HEK293 (cell line): ENCODE measurements around the gene R3HDML.
"Not testable (repeated sequence)": the region's sequence is repeated elsewhere in the genome, so short reads cannot be mapped to it uniquely, and the experiment has no call there.

ENCODE experiments used
- CTCF ChIA-PET: fragments of 350-600 bp; formaldehyde crosslinking; extraction: SDS; loops from one replicate; lab custom pipeline; 2021; ENCODE audit warnings: antibody characterized with exemption; lab: Yijun Ruan, JAX
- POLR2A ChIA-PET: fragments of 300-600 bp; formaldehyde crosslinking; extraction: SDS; loops from one replicate; lab custom pipeline; 2020; ENCODE audit warnings: antibody characterized with exemption, inconsistent platforms; lab: Yijun Ruan, JAX
- H3K27ac ChIP-seq: fragments of 200-500 bp; sonication (Bioruptor generic); 2 replicates; pipeline ENCODE4 v1.5.1; 2014; ENCODE audit warnings: low read depth, low read length, control low read depth, inconsistent platforms; ENCODE audit errors: extremely low read depth
- H3K36me3 ChIP-seq, 2 experiments: fragments of 200-500 bp in 1 of 2; sonication (Bioruptor generic) in 1 of 2; 1 replicate in 1 of 2; 2 replicates in 1 of 2; pipeline ENCODE4 v1.5.1; 2014 to 2017; ENCODE audit warnings: inconsistent platforms in 2 of 2, low read length in 2 of 2; ENCODE audit not compliant: control insufficient read depth in 2 of 2, insufficient read depth in 1 of 2
- H3K4me1 ChIP-seq: fragments of 200-500 bp; sonication (Bioruptor generic); 2 replicates; pipeline ENCODE4 v1.5.1; 2014; ENCODE audit warnings: mild to moderate bottlenecking, low read length, inconsistent platforms; ENCODE audit not compliant: control insufficient read depth, insufficient read depth
- H3K4me3 ChIP-seq: 2 replicates; pipeline ENCODE4 v1.5.1; 2011; ENCODE audit warnings: low read depth, mild to moderate bottlenecking, control low read depth, low read length, moderate library complexity
- H3K9me3 ChIP-seq: fragments of 200-500 bp; sonication (Bioruptor generic); 2 replicates; pipeline ENCODE4 v1.5.1; 2014; ENCODE audit warnings: low read depth, low read length, inconsistent platforms; ENCODE audit not compliant: control insufficient read depth, insufficient read depth
- ZIC2 ChIP-seq: fragments of 450-650 bp; formaldehyde crosslinking; IDR thresholded peaks from 2 replicates; pipeline ENCODE4 v1.5.1; 2016; ENCODE audit warnings: missing biosample characterization, missing genetic modification characterization
- ZNF292 ChIP-seq: fragments of 450-650 bp; formaldehyde crosslinking; IDR thresholded peaks from 2 replicates; pipeline ENCODE4 v1.5.1; 2016; ENCODE audit warnings: low read depth, missing biosample characterization, missing genetic modification characterization, borderline replicate concordance
- ZNF394 ChIP-seq: fragments of 450-650 bp; formaldehyde crosslinking; IDR thresholded peaks from 2 replicates; pipeline ENCODE4 v1.5.1; 2016; ENCODE audit warnings: missing biosample characterization, missing genetic modification characterization, mild to moderate bottlenecking, moderate library complexity, borderline replicate concordance
- ZNF501 ChIP-seq: fragments of 450-650 bp; formaldehyde crosslinking; IDR thresholded peaks from 2 replicates; pipeline ENCODE4 v1.5.1; 2016; ENCODE audit warnings: missing biosample characterization, missing genetic modification characterization
- ZNF514 ChIP-seq: fragments of 450-650 bp; formaldehyde crosslinking; IDR thresholded peaks from 2 replicates; pipeline ENCODE4 v1.5.1; 2016; ENCODE audit warnings: missing biosample characterization, missing genetic modification characterization
- ZNF518A ChIP-seq: fragments of 450-650 bp; formaldehyde crosslinking; conservative IDR thresholded peaks from 2 replicates; pipeline ENCODE4 v1.5.1; 2016; ENCODE audit warnings: low read depth, missing biosample characterization, missing genetic modification characterization
- ZNF549 ChIP-seq: fragments of 450-650 bp; IDR thresholded peaks from 2 replicates; pipeline ENCODE4 v1.5.1; 2018; ENCODE audit warnings: missing biosample characterization, missing genetic modification characterization, mild to moderate bottlenecking, inconsistent platforms, moderate library complexity
- ZNF555 ChIP-seq: fragments of 450-650 bp; formaldehyde crosslinking; conservative IDR thresholded peaks from 2 replicates; pipeline ENCODE4 v1.5.1; 2017; ENCODE audit warnings: missing biosample characterization, mild to moderate bottlenecking, missing genetic modification characterization, inconsistent platforms
- ZNF561 ChIP-seq: fragments of 450-650 bp; IDR thresholded peaks from 2 replicates; pipeline ENCODE4 v1.5.1; 2018; ENCODE audit warnings: missing biosample characterization, missing genetic modification characterization, borderline replicate concordance
- ZNF571 ChIP-seq: fragments of 450-650 bp; formaldehyde crosslinking; IDR thresholded peaks from 2 replicates; pipeline ENCODE4 v1.5.0; 2017; ENCODE audit warnings: missing biosample characterization, missing genetic modification characterization
- ZNF768 ChIP-seq: fragments of 450-650 bp; formaldehyde crosslinking; IDR thresholded peaks from 2 replicates; pipeline ENCODE4 v1.5.1; 2018; ENCODE audit warnings: missing biosample characterization, mild to moderate bottlenecking, missing genetic modification characterization
- TF ChIP-seq, protein P1 (sequence below): fragments of 450-650 bp; formaldehyde crosslinking; IDR thresholded peaks from 2 replicates; pipeline ENCODE4; 2016; ENCODE audit warnings: missing biosample characterization, missing genetic modification characterization
- TF ChIP-seq, protein P2 (sequence below): fragments of 450-650 bp; formaldehyde crosslinking; IDR thresholded peaks from 2 replicates; pipeline ENCODE4 v1.5.1; 2017; ENCODE audit warnings: missing biosample characterization, missing genetic modification characterization

Gene R3HDML

GRCh38 chr20:44297721-44298120 is 39.1 kb upstream of the R3HDML start (continued):
- TF ChIP-seq ZNF518A (no peak), ZNF549 (tag by site-specific recombination) (no peak)
- TF ChIP-seq, protein P1, sequence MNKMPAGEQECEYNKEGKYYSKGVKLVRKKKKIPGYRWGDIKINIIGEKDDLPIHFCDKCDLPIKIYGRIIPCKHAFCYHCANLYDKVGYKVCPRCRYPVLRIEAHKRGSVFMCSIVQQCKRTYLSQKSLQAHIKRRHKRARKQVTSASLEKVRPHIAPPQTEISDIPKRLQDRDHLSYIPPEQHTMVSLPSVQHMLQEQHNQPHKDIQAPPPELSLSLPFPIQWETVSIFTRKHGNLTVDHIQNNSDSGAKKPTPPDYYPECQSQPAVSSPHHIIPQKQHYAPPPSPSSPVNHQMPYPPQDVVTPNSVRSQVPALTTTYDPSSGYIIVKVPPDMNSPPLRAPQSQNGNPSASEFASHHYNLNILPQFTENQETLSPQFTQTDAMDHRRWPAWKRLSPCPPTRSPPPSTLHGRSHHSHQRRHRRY (tag by site-specific recombination): no peak

DNA sequence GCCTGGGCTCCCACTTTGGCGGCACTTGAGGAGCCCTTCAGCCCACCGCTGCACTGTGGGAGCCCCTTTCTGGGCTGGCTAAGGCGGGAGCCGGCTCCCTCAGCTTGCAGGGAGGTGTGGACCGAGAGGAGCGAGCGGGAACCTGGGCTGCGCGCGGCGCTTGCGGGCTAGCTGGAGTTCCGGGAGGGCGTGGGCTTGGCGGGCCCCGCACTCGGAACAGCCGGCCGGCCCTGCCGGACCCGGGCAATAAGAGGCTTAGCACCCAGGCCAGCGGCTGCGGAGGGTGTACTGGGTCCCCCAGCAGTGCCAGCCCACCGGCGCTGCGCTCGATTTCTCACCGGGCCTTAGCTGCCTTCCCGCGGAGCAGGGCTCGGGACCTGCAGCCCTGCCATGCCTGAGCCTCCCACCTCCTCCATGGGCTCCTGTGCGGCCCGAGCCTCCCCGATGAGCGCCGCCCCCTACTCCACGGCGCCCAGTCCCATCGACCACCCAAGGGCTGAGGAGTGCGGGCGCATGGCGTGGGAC is 37.8 kb upstream of the R3HDML start:
- not testable (repeated sequence) for H3K4me1 ChIP-seq, H3K4me3 ChIP-seq, H3K27ac ChIP-seq, H3K36me3 ChIP-seq, H3K9me3 ChIP-seq
- ChIA-PET POLR2A (interaction anchor here (0.6 kb wide), 1 partner anchor 15 kb away, joined by 4 read pairs; no protein-coding TSS in a partner anchor), CTCF (interaction anchor here (1.3 to 2.5 kb wide), 3 partner anchors 12 to 85 kb away, joined by 4 to 7 read pairs (median 4); partner anchors contain the start of gene FITM2)

DNA sequence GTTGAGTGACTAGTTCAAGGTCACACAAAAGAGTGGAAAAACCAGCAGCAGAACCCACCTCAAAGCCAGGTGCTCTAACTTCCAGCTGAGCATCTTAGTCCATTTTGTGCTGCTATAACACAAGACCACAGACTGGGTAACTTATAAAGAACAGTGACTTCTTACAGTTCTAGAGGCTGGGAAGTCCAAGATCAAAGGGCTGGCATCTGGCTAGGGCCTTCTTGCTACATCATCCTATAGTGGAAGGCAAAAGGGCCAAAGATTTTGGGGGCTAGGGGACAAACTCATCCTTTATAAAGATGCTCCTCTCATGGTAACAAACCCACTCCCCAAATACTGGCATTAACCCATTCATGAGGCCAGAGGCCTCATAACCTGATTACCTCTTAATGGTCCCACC is 35.6 kb upstream of the R3HDML start:
- H3K9me3 ChIP-seq: no peaks in the 10 kb centered on the region
- no peak overlapping the region for H3K4me3 ChIP-seq
- ChIA-PET POLR2A (no interaction called here), CTCF (interaction anchor here (2.1 to 2.5 kb wide), 2 partner anchors 10 to 83 kb away, joined by 7 to 8 read pairs; partner anchors contain the start of gene FITM2)
- TF ChIP-seq ZNF394 (tag by site-specific recombination) (no peak), ZNF292 (tag by site-specific recombination) (no peak), ZNF501 (tag by site-specific recombination) (no peak), ZNF571 (no peak), ZNF768 (tag by site-specific recombination) (no peak), ZNF555 (tag by site-specific recombination) (no peak), ZIC2 (tag by site-specific recombination) (no peak), ZNF514 (tag by site-specific recombination) (no peak), ZNF561 (tag by site-specific recombination) (no peak)
- TF ChIP-seq, protein P2, sequence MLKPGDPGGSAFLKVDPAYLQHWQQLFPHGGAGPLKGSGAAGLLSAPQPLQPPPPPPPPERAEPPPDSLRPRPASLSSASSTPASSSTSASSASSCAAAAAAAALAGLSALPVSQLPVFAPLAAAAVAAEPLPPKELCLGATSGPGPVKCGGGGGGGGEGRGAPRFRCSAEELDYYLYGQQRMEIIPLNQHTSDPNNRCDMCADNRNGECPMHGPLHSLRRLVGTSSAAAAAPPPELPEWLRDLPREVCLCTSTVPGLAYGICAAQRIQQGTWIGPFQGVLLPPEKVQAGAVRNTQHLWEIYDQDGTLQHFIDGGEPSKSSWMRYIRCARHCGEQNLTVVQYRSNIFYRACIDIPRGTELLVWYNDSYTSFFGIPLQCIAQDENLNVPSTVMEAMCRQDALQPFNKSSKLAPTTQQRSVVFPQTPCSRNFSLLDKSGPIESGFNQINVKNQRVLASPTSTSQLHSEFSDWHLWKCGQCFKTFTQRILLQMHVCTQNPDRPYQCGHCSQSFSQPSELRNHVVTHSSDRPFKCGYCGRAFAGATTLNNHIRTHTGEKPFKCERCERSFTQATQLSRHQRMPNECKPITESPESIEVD (tag by site-specific recombination): no peak
- no peaks in the 10 kb centered on the region for H3K36me3 ChIP-seq
- H3K27ac ChIP-seq: no peak overlapping the region
- H3K4me1 ChIP-seq: no peaks in the 10 kb centered on the region
